ENCODE results near the gene C2orf49. TPM values are rescaled to one million over a fixed set of nuclear protein-coding genes. Genes with fewer than 3 reads are reported as not detected.
A peak's percentile ranks its signal among the peaks of the same experiment; 100 is the strongest.

C2orf49 gene
- total RNA-seq, 2 experiments from 2014 or later: 19.3 to 27.8 TPM

GRCh38 chr2:105334211-105334610, 3.1 kb upstream of the C2orf49 start:
- H3K9me3 Mint-ChIP-seq (ENCODE audit: low read depth): no peaks in the 10 kb centered on the region
- ChIA-PET POLR2A (no interaction called here), CTCF (no interaction called here)
- H3K4me1 Mint-ChIP-seq: peaks cover 30% of the 10 kb centered on the region
- no peak overlapping the region for H3K27ac Mint-ChIP-seq
- ATAC-seq: no peak
- H3K4me3 Mint-ChIP-seq: no peak overlapping the region
- peaks cover 6% of the 10 kb centered on the region for H3K36me3 Mint-ChIP-seq (ENCODE audit: low read depth)
- DNase-seq: no peak
- intact Hi-C loops (cut with DNase I, micrococcal nuclease): loop anchor here (1.0 to 10.0 kb wide), 2 partner anchors 60 to 411 kb away; partner anchors contain the start of gene NCK2 (in 1 of the 2)
- no peaks in the 10 kb centered on the region for H3K27me3 Mint-ChIP-seq

- peak overlapping the region; percentile 31 for H3K27ac Mint-ChIP-seq
- no peaks in the 10 kb centered on the region for H3K27me3 Mint-ChIP-seq
- ChIA-PET CTCF (interaction anchor here (0.9 to 1.4 kb wide), 2 partner anchors 9 to 13 kb away, joined by 3 read pairs; no protein-coding TSS in a partner anchor), POLR2A (interaction anchor here (0.8 kb wide), 1 partner anchor 14 kb away, joined by 3 read pairs; no protein-coding TSS in a partner anchor)
- H3K4me3 Mint-ChIP-seq: peak overlapping the region; percentile 91
- DNase-seq (no peak), ATAC-seq (no peak)
- H3K4me1 Mint-ChIP-seq: peaks cover 30% of the 10 kb centered on the region
- peaks cover 10% of the 10 kb centered on the region for H3K36me3 Mint-ChIP-seq (ENCODE audit: low read depth)
- intact Hi-C loops (cut with DNase I, micrococcal nuclease): loop anchor here (5.0 to 10.0 kb wide), 4 partner anchors 298 to 752 kb away; partner anchors contain the start of genes MRPS9 (in 1 of the 2) and NCK2 (in 1 of the 2)
- no peaks in the 10 kb centered on the region for H3K9me3 Mint-ChIP-seq (ENCODE audit: low read depth)
Measured at GRCh38 chr2:105335469-105335868, 1.9 kb upstream of the C2orf49 start.

- Mint-ChIP-seq H3K4me1 (peaks cover 27% of the 10 kb centered on the region), H3K36me3 (ENCODE audit: low read depth) (peaks cover 17% of the 10 kb centered on the region), H3K27me3 (no peaks in the 10 kb centered on the region), H3K27ac (peak overlapping the region; percentile 100), H3K9me3 (ENCODE audit: low read depth) (no peaks in the 10 kb centered on the region), H3K4me3 (peak overlapping the region; percentile 91)
- ChIA-PET CTCF (interaction anchor here (3.8 kb wide), 1 partner anchor 8 kb away, joined by 14 read pairs; no protein-coding TSS in a partner anchor), POLR2A (no interaction called here)
- intact Hi-C loops (cut with DNase I, micrococcal nuclease): loop anchor here (1.0 to 10.0 kb wide), 7 partner anchors 7 to 858 kb away; partner anchors contain the start of genes TGFBRAP1 (in 2 of the 2), FHL2 (in 1 of the 2), MRPS9 (in 1 of the 2) and NCK2 (in 1 of the 2)
- ATAC-seq: no peak
- no peak for DNase-seq
Measured at GRCh38 chr2:105336786-105337121, 586 bp upstream of the C2orf49 start.

- ChIA-PET POLR2A (no interaction called here), CTCF (interaction anchor here (0.8 to 3.8 kb wide), 3 partner anchors 10 to 11 kb away, joined by 3 to 14 read pairs (median 10); no protein-coding TSS in a partner anchor)
- Mint-ChIP-seq H3K9me3 (ENCODE audit: low read depth) (no peaks in the 10 kb centered on the region), H3K27me3 (no peaks in the 10 kb centered on the region), H3K4me1 (peaks cover 27% of the 10 kb centered on the region), H3K27ac (peak overlapping the region; percentile 100), H3K36me3 (ENCODE audit: low read depth) (peaks cover 24% of the 10 kb centered on the region), H3K4me3 (peak overlapping the region; percentile 91)
- DNase-seq (no peak), ATAC-seq (peak; percentile 23)
- intact Hi-C loops (cut with DNase I, micrococcal nuclease): loop anchor here (5.0 to 10.0 kb wide), 4 partner anchors 301 to 749 kb away; partner anchors contain the start of genes MRPS9 (in 1 of the 2) and NCK2 (in 1 of the 2)
Measured at GRCh38 chr2:105338020-105338385, 663 bp downstream of the C2orf49 start.

- Mint-ChIP-seq H3K36me3 (ENCODE audit: low read depth) (peaks cover 27% of the 10 kb centered on the region), H3K4me1 (peaks cover 27% of the 10 kb centered on the region), H3K4me3 (peak overlapping the region; percentile 91), H3K27me3 (no peaks in the 10 kb centered on the region), H3K27ac (no peak overlapping the region), H3K9me3 (ENCODE audit: low read depth) (no peaks in the 10 kb centered on the region)
- intact Hi-C loops (cut with DNase I, micrococcal nuclease): loop anchor here (5.0 to 10.0 kb wide), 4 partner anchors 302 to 748 kb away; partner anchors contain the start of genes MRPS9 (in 1 of the 2) and NCK2 (in 1 of the 2)
- DNase-seq (no peak), ATAC-seq (no peak)
- ChIA-PET POLR2A (no interaction called here), CTCF (interaction anchor here (2.5 to 3.8 kb wide), 2 partner anchors 9 to 11 kb away, joined by 10 to 14 read pairs; no protein-coding TSS in a partner anchor)
Measured at GRCh38 chr2:105339414-105339813, 2.1 kb downstream of the C2orf49 start.

- intact Hi-C loops (cut with DNase I, micrococcal nuclease): no loop called here
- CTCF ChIA-PET: interaction anchor here (0.7 to 1.1 kb wide), 6 partner anchors 9 to 199 kb away, joined by 3 to 5 read pairs (median 3); no protein-coding TSS in a partner anchor
- POLR2A ChIA-PET: no interaction called here
- Mint-ChIP-seq H3K27ac (no peak overlapping the region), H3K9me3 (ENCODE audit: low read depth) (no peaks in the 10 kb centered on the region), H3K4me3 (no peak overlapping the region), H3K27me3 (no peaks in the 10 kb centered on the region), H3K36me3 (ENCODE audit: low read depth) (peaks cover 46% of the 10 kb centered on the region), H3K4me1 (no peaks in the 10 kb centered on the region)
- ATAC-seq (no peak), DNase-seq (no peak)
Measured at GRCh38 chr2:105344704-105345345, 7.5 kb downstream of the C2orf49 start.

- peaks cover 8% of the 10 kb centered on the region for H3K9me3 Mint-ChIP-seq (ENCODE audit: low read depth)
- intact Hi-C loops (cut with DNase I, micrococcal nuclease): no loop called here
- CTCF ChIA-PET: interaction anchor here (0.7 to 0.8 kb wide), 2 partner anchors 16 to 162 kb away, joined by 3 read pairs; no protein-coding TSS in a partner anchor
- H3K27me3 Mint-ChIP-seq: no peaks in the 10 kb centered on the region
- peaks cover 64% of the 10 kb centered on the region for H3K36me3 Mint-ChIP-seq (ENCODE audit: low read depth)
- ATAC-seq (no peak), DNase-seq (no peak)
- peaks cover 17% of the 10 kb centered on the region for H3K4me1 Mint-ChIP-seq
- H3K4me3 Mint-ChIP-seq: no peak overlapping the region
- POLR2A ChIA-PET: no interaction called here
- H3K27ac Mint-ChIP-seq: no peak overlapping the region
Measured at GRCh38 chr2:105357122-105357521, 19.8 kb downstream of the C2orf49 start.

- CTCF ChIA-PET: no interaction called here
- intact Hi-C loops (cut with DNase I, micrococcal nuclease): no loop called here
- Mint-ChIP-seq H3K4me1 (peaks cover 28% of the 10 kb centered on the region), H3K9me3 (ENCODE audit: low read depth) (peaks cover 8% of the 10 kb centered on the region), H3K36me3 (ENCODE audit: low read depth) (peaks cover 52% of the 10 kb centered on the region), H3K27me3 (no peaks in the 10 kb centered on the region), H3K27ac (no peak overlapping the region), H3K4me3 (no peak overlapping the region)
- POLR2A ChIA-PET: no interaction called here
- ATAC-seq (no peak), DNase-seq (no peak)
Measured at GRCh38 chr2:105358593-105358992, 21.3 kb downstream of the C2orf49 start.

GRCh38 chr2:105361102-105361889, 24.0 kb downstream of the C2orf49 start:
- intact Hi-C loops (cut with DNase I, micrococcal nuclease): loop anchor here in 1 of 2 experiments (10.0 kb wide), 1 partner anchor 724 kb away; no protein-coding TSS in a partner anchor
- peak; percentile 73 for ATAC-seq

GRCh38 chr2:105362862-105363591, 25.7 kb downstream of the C2orf49 start:
- Mint-ChIP-seq H3K27ac (no peak overlapping the region), H3K27me3 (no peaks in the 10 kb centered on the region), H3K4me1 (peaks cover 29% of the 10 kb centered on the region), H3K9me3 (ENCODE audit: low read depth) (no peaks in the 10 kb centered on the region), H3K36me3 (ENCODE audit: low read depth) (peaks cover 21% of the 10 kb centered on the region), H3K4me3 (no peak overlapping the region)
- ATAC-seq: peak; percentile 58
- POLR2A ChIA-PET: no interaction called here
- intact Hi-C loops (cut with DNase I, micrococcal nuclease): loop anchor here in 1 of 2 experiments (10.0 kb wide), 1 partner anchor 722 kb away; no protein-coding TSS in a partner anchor
- CTCF ChIA-PET: interaction anchor here (0.6 to 1.7 kb wide), 5 partner anchors 16 to 727 kb away, joined by 3 to 6 read pairs (median 3); no protein-coding TSS in a partner anchor
- DNase-seq: peak; percentile 20

More at GRCh38 chr2:105361102-105361889, 24.0 kb downstream of the C2orf49 start:
- Mint-ChIP-seq H3K9me3 (ENCODE audit: low read depth) (peaks cover 4% of the 10 kb centered on the region), H3K27me3 (no peaks in the 10 kb centered on the region), H3K27ac (peak overlapping the region; percentile 40), H3K36me3 (ENCODE audit: low read depth) (peaks cover 33% of the 10 kb centered on the region), H3K4me3 (no peak overlapping the region), H3K4me1 (peaks cover 29% of the 10 kb centered on the region)
- ChIA-PET CTCF (no interaction called here), POLR2A (no interaction called here)
- DNase-seq: peak; percentile 59

Measured in activated CD4-positive, alpha-beta T cell treated with anti-CD3 and anti-CD28 coated beads for 36 hours (primary cell).